CD4-positive, alpha-beta T cell treated with Interleukin-2 at 100 ng/mL for 4 hours (primary cell): ENCODE data around the gene ASB10.

Experiments used
- DNase-seq: peaks from one replicate; pipeline ENCODE4 v3.0.0-alpha.2; 2020; ENCODE audit warnings: low spot score

Gene ASB10

DNA sequence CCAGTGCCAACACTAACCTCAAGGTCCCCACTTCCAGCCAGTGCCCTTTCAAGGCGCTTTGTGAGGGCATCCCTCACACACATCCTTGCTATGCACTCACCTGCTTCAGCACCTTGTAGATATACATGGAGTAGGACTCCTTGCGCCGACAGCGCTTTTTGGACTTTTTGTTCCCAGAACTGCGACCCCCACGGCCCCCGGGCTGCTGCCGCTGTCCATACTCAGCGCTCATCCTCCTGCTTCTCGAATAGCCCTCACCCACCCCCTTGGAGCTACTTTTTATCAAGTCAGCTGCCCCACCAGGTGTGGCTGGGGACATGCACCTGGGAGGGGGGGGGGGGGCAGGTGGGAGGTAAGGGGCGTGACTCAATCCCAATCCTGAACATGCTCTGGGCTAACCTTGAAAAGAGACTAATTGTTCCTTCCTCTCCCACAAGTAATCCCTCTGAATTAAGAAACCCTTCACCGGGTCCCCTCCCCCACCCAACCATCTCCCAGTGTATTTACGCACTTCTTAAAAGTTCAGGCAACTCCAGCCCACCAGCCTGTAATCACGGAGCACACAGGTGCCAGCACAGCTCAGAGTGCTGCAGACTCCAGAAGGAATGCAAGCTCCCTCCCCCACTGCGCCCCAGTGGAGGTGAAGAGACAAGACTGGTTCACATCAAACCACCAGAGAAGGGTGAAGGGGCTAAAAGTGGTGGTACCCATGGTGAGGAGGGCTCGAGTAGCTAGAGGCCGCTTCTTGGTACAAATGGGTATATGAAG is 23.2 kb upstream of the ASB10 start, which contains the start of gene H2BK1:
H2BK1 (minus strand) TSS at position 402 of the 768 bp plus-strand sequence; CDS start at position 232, 170 bp downstream.
- no peak for DNase-seq

DNA sequence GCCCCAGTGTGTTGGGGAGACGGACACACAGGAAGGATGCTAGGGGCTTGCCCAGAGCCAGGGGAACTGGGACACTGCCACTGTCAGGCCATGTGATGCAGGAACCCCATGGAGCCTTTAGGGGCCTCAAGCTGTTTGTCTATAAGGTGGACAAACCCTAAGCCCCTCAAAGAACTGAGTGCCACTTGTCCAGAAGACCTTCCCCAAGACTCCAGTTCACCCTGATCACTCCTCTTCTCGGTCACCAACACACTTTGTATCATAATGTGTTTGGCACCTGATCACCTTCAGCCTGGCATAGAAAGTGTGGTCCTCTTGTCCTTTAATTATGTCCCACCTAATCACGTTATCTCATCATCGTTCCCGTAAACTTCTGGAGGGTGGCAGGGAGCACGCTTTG is 22.5 kb upstream of the ASB10 start:
- no peak for DNase-seq

- no peak for DNase-seq
Measured at GRCh38 chr7:151208253-151208862, 21.3 kb upstream of the ASB10 start.

- DNase-seq, result no peak
Measured at GRCh38 chr7:151207804-151208203, 20.8 kb upstream of the ASB10 start.

- DNase-seq, result peak; percentile 7
Measured at GRCh38 chr7:151207315-151207714, 20.3 kb upstream of the ASB10 start.

DNA sequence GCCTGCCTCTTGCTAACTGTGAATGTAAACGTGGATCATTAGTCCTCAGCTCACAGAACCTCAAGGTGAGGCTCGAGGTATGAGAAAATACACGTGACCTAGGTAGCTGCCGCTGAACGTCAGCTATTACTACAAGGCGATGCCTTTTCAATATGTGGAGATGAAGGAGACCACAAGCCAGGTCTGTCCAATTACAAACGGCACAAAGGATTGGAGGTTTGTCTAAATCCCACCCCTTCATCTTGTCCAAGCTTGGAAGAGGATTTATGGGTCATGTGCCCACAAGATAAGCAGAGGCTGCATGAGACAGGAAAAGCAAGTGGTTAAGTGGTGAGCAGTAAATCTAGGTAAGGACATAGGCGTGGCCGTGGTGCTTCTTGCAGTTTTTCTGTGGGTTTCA is 19.9 kb upstream of the ASB10 start:
- peak; percentile 36 for DNase-seq

DNA sequence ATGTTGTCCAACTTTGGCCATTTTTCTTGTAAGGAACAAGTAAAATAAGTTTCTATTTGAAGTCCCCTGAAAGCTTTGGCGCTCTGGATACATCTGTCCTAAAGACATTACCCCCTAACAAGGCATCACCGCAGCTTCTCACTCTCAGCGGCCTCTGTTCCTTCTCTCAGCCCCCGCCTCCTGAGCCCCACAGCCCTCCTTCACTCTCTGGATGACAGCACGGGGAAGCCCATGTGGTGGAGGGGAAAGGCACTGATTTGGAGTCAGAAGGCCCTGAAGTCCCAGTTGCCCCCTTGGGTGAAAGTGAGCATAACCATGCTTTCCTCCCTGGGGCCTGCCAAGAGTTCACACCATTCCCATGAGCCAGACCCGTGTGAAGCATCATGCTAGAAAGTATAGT is 18.7 kb upstream of the ASB10 start:
- no peak for DNase-seq

GRCh38 chr7:151204383-151205032 is 17.5 kb upstream of the ASB10 start:
- DNase-seq, result no peak

- DNase-seq, result no peak
Measured at GRCh38 chr7:151202836-151203235, 15.8 kb upstream of the ASB10 start.

- no peak for DNase-seq
Measured at GRCh38 chr7:151201751-151202150, 14.7 kb upstream of the ASB10 start.

- DNase-seq, result no peak
Measured at GRCh38 chr7:151201344-151201743, 14.3 kb upstream of the ASB10 start.

DNA sequence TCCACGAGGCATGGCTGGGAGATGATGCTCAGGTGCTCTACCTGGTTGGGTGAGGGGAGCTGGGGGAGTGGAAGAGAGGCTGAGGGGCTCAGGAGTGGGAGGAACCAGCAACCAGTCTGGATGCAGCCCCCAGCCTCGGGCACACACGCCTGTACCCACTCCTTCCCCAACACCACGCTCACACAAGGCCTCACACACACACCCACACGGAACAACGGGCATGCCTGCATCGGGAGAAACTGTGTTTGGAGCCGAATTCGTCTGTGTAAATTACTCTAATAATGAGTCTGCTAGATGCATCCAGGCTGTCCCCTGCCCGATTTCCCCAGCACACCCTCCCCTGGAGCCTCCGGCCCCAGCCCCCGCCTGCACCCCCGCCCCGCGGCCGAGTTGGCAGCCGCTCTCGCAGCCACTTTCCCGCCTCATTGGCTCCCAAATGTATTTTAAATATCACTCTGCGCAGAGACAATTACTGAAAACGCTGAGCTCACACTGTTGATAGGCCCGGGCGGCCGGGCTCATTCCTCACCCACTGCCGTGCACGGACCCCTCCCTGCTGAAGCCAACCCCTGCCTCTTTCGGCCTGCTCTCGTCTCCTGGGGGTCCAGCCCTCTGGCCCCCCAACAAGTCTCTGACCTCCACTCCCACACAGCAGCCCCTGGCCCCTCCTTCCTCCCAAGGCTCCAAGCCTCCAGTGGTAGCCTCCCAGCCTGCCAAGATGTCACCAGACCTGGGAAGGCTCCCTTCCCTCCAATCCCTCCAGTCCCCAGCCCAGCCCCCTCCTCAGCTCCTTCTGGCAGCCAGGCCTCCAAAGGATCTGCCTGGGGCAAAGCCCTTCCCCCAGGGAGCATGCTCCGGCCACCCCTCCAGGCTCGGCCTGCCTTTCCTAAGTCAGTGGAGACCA is 12.1 kb upstream of the ASB10 start:
- DNase-seq, result no peak

DNA sequence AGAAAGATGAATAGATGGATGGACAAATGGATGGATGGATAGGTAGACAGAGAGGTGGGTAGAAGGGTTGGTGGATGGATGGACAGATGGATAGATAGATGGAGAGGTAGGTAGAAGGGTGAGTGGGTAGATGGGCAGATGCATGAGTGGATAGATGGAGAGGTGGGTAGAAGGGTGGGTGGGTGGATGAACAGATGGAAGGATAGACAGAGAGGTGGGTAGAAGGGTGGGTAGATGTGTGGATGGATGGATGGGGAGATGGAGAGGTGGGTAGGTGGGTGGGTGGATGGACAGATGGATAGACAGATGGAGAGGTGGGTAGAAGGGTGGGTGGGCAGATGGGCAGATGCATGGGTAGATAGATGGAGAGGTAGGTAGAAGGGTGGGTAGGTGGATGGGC is 10.9 kb upstream of the ASB10 start:
- DNase-seq, result no peak

GRCh38 chr7:151195616-151196450 is 8.8 kb upstream of the ASB10 start:
- DNase-seq, result no peak

- DNase-seq, result no peak
Measured at GRCh38 chr7:151194188-151194587, 7.1 kb upstream of the ASB10 start.

DNA sequence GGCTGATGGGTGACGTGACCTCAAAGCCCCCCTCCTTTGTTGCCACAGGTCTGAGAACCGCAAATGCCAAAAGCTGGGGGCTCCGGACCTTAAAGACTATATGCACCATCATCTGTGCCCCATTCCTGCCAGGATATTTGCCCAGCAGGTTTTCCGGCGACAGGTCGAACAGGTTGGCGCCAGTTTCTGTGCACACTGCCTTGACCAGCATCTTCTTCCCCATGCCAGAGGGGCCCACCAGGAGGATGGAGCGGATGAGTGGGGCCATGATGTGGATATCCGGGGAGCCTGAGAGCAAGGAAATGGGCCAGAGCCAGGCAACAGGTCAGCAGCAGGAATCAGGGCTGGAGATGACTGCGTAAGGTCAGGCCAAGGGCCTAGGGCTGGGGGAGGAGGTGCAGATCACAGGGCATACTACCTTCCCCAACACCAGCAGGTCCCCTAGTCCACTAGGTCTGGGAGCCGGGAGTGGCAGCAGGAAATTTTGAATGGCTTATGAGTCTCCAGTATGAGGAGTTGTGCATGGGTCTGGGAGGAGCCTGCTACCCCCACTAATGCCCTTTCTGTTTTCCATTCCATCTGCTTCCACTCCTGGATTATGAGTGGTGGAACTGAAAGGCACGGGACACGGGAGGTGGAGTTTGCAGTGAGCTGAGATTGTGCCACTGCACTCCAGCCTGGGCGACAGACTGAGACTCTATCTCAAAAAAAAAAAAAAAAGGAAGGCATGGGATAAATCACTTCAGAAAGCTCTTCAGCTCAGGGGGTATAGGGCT is 6.3 kb upstream of the ASB10 start:
- DNase-seq, result no peak

DNA sequence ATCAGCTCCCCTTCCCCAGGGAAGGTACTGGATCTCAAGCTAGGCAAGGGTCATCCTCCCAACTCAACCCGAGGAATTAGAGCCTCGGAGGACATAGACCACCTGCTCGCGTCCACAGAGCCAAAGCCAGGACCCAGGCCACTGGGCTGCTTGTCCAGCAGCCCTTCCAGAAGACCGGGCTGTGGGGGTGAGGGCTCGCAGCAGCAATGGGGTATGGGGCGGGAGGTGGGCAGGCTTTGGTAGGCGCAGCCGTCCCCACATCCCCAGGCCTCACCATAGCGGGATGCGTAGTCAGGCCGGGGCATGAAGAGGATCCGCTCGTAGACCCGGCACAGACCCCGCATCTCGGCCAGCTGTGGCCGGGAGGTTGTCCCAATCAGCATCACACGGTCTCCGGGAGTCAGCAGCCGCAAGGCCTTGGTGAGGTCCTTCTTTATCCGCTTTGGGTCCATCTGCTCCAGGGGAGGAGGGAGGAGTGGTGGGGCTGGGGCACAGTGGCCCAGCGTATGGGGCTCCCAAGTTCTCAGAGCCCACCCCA is 5.0 kb upstream of the ASB10 start:
- no peak for DNase-seq

DNA sequence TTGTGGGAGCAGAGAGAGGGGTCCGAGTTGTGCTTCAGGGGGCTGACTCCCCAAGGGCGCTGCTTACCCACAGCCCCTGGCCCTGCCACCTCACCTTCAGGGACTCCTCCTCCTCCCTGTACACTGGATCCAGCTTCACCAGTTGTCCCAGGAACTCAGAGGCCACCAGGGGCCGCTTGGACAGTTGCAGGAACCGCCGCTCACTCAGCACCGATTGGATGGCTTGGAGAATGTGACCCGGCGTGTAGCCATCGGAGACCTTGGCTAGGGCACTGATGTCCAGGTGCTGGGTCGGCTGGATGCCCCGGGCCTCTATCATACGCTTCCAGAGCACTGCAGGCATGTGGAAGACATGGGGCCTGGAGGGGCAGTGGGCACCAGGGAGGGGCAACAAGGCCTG is 4.5 kb upstream of the ASB10 start:
- no peak for DNase-seq

DNA sequence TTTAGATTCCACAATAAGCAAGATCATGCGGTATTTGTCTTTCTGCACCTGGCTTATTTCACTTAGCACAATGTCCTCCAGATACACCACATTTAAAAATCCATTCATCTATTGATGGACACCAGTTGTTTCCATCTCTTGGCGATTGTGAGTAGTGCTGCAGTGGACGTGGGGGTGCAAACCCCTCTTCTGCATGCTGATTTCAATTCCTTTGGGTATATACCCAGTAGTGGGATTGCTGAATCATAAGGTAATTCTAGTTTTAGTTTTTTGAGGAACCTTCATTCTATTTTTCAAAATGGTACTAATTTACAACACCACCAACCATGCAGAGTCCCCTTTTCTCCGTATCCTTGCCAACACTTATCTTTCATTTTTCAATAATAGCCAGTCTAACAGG is 2.0 kb upstream of the ASB10 start:
- DNase-seq, result no peak

DNA sequence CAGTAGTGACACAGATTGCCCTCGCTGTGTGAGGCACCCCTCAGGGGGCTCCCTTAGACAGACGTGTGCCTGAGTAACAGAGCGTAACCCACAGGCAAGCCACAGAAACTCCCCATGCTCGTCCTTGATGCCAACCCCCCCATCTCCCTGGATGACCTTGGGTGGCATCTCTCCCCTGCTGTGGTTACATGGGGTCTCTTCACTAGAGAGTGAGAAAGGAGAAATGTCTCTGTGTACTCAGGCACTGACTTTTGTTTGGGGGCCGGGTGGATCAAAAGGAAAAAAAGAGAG is 1.1 kb upstream of the ASB10 start:
- no peak for DNase-seq
